AG04450 (cell line): ENCODE measurements around the gene TIMM8B. TPM values are rescaled to one million over a fixed set of nuclear protein-coding genes. Genes with fewer than 3 reads are reported as not detected.

ENCODE experiments used
- CTCF ChIA-PET: fragments of 300-600, 350-600 bp; formaldehyde crosslinking; extraction: SDS; loops from one replicate; lab custom pipeline; 2022; ENCODE audit warnings: antibody characterized with exemption, inconsistent platforms; lab: Charles Lee
- POLR2A ChIA-PET: fragments of 350-600 bp; formaldehyde crosslinking; extraction: SDS; loops from one replicate; lab custom pipeline; 2021; ENCODE audit warnings: antibody characterized with exemption, inconsistent platforms; lab: Yijun Ruan, JAX
- DNase-seq: peaks from one replicate; pipeline ENCODE4 v3.0.0-alpha.2; 2011; ENCODE audit warnings: low read depth, low spot score
- H3K27ac ChIP-seq: one replicate; pipeline ENCODE4 v1.5.1; 2012; ENCODE audit warnings: low read depth, low read length, control low read depth
- H3K27me3 ChIP-seq: one replicate; pipeline ENCODE4 v1.6.0; 2012; ENCODE audit warnings: low read length; ENCODE audit not compliant: control insufficient read depth, insufficient read depth
- H3K4me3 ChIP-seq: 2 replicates; pipeline ENCODE4 v1.5.1; 2011; ENCODE audit warnings: mild to moderate bottlenecking, low read depth, low read length, control low read depth
- H3K9me3 ChIP-seq: 2 replicates; pipeline ENCODE4 v1.5.1; 2012; ENCODE audit warnings: low read length; ENCODE audit not compliant: control insufficient read depth, insufficient read depth
- polyA plus RNA-seq: library from polyadenylated mRNA; depleted of rRNA; stranded (reverse); fragments of >200 nt; gene quantifications from 2 replicates; pipeline ENCODE4 v1.2.3, GENCODE V29; 2011
- TF ChIP-seq, protein P1 (sequence below): IDR thresholded peaks from 2 replicates; pipeline ENCODE4 v1.5.1; 2011; ENCODE audit warnings: low read depth, low read length, control low read depth, inconsistent platforms

The TIMM8B gene
- polyA plus RNA-seq, 1 experiment: 106 TPM

DNA sequence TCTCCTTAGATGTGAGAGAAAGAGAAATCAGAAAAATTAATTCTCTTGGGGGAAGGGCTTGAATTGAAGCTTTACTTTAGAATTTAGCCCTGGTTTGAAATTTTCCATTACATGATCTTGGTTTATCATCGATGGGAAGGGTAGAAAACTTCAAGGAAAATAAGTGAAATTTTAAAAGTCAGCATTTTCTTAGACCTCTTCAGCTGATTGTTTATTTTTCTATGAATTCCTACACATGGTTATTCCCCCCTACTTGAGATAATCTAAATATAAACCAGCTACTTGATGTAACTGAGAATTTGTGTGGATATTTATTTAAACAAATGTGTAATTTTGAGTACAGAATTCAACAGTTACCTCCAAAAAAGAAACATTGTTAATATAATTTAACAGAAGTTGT, 23.6 kb downstream of the TIMM8B start:
- TF ChIP-seq, protein P1, sequence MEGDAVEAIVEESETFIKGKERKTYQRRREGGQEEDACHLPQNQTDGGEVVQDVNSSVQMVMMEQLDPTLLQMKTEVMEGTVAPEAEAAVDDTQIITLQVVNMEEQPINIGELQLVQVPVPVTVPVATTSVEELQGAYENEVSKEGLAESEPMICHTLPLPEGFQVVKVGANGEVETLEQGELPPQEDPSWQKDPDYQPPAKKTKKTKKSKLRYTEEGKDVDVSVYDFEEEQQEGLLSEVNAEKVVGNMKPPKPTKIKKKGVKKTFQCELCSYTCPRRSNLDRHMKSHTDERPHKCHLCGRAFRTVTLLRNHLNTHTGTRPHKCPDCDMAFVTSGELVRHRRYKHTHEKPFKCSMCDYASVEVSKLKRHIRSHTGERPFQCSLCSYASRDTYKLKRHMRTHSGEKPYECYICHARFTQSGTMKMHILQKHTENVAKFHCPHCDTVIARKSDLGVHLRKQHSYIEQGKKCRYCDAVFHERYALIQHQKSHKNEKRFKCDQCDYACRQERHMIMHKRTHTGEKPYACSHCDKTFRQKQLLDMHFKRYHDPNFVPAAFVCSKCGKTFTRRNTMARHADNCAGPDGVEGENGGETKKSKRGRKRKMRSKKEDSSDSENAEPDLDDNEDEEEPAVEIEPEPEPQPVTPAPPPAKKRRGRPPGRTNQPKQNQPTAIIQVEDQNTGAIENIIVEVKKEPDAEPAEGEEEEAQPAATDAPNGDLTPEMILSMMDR: no peak
- ChIA-PET POLR2A (interaction anchor here (0.9 kb wide), 1 partner anchor 14 kb away, joined by 7 read pairs; no protein-coding TSS in a partner anchor), CTCF (no interaction called here)

DNA sequence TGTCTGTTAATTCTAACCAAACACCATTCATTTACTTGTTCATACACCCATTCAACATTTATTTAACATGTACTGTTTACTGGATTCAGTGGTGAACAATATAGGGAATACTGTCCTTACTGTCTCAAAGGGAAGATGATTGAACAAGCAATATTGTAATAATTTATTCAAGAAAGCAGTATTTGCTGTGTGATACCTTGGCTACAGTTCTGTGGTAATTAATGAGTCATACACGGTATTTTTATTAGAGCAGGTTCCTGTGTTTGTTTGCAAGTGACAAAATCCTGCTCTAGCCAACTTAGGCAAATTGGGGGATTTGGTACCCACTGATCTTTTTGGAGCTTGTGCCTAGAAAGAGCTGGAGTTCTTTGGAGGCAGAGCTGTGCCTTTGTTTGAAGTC, 28.5 kb downstream of the TIMM8B start:
- POLR2A ChIA-PET: no interaction called here

More for the DNA sequence above, 23.6 kb downstream of the TIMM8B start:
- no peak for DNase-seq
- no peaks in the 10 kb centered on the region for H3K9me3 ChIP-seq
- no peaks in the 10 kb centered on the region for H3K27me3 ChIP-seq
- no peak overlapping the region for H3K4me3 ChIP-seq
- no peak overlapping the region for H3K27ac ChIP-seq

DNA sequence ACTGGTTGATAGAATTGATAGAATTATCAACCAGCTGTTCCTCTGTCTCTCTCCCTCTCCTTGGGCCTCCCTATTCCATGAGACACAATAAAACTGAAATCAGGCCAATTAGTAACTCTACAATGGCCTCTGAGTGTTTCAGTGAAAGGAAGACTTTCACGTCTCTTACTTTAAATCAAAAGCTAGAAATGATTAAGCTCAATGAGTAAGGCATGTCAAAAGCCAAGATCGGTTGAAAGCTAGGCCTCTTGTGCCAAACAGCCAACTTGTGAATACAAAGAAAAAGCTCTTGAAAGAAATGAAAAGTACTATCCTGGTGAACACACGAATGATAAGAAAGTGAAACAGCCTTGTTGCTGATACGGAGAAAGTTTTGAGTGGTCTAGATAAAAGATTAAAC, 29.4 kb downstream of the TIMM8B start:
- ChIA-PET CTCF (interaction anchor here (0.6 kb wide), 1 partner anchor 97 kb away, joined by 3 read pairs; no protein-coding TSS in a partner anchor), POLR2A (no interaction called here)
- no peaks in the 10 kb centered on the region for H3K27me3 ChIP-seq
- no peaks in the 10 kb centered on the region for H3K9me3 ChIP-seq
- H3K4me3 ChIP-seq: no peak overlapping the region
- TF ChIP-seq, protein P1: no peak
- no peak for DNase-seq
- no peak overlapping the region for H3K27ac ChIP-seq

More for the DNA sequence above, 28.5 kb downstream of the TIMM8B start:
- CTCF ChIA-PET: no interaction called here
- Histone ChIP-seq H3K27me3 (no peaks in the 10 kb centered on the region), H3K9me3 (no peaks in the 10 kb centered on the region), H3K27ac (no peak overlapping the region), H3K4me3 (no peak overlapping the region)
- no peak for DNase-seq
- TF ChIP-seq, protein P1: no peak

DNA sequence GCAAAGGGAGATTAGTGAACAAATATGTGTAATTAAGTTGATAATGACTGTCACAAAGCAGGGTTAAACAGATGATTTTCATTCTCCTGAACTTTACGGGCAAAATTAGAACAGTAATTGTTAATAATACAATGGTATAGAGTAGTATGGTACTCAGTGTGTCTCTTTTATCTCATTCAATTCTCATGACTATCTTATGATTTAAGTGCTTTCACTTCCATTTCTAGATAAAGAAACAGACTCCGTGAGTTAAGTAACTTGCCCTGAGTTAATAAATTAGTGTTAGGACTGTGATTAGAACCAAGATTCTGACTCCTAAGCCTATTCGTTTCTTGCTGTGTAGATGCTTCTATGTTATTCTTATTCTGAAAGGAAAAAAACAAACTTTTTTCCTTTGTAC, 34.8 kb downstream of the TIMM8B start:
- TF ChIP-seq, protein P1: no peak
- Histone ChIP-seq H3K27ac (no peak overlapping the region), H3K4me3 (no peak overlapping the region), H3K9me3 (no peaks in the 10 kb centered on the region), H3K27me3 (no peaks in the 10 kb centered on the region)
- POLR2A ChIA-PET: interaction anchor here (0.6 kb wide), 1 partner anchor 21 kb away, joined by 5 read pairs; no protein-coding TSS in a partner anchor
- CTCF ChIA-PET: interaction anchor here (1.0 kb wide), 1 partner anchor 229 kb away, joined by 4 read pairs; no protein-coding TSS in a partner anchor
- DNase-seq: no peak

DNA sequence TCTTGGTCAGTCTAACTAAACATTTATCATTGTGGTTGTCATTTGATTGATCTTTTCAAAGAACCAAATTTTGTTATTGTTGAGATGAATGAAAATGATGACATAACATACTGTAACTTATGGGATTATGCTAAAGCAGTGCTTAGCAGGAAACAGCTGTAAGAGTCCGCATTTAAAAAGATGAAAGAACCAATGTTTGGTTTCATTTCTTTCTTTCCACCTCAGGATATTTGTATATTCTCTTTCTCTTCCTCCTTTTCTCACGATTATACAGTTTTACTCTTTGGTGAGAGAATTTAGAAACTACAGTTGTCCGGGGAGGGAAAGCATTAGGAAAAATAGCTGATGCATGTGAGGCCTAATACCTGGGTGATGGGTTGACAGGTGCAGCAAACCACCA, 35.8 kb downstream of the TIMM8B start:
- no peak for DNase-seq
- TF ChIP-seq, protein P1: no peak
- no peaks in the 10 kb centered on the region for H3K27me3 ChIP-seq
- ChIA-PET CTCF (no interaction called here), POLR2A (no interaction called here)
- no peak overlapping the region for H3K27ac ChIP-seq
- H3K9me3 ChIP-seq: no peaks in the 10 kb centered on the region
- no peak overlapping the region for H3K4me3 ChIP-seq
